ENCODE data around the gene TEX14.

The TEX14 gene

GRCh38 chr17:58641887-58642311, 49.9 kb downstream of the TEX14 start:
- no peak for DNase-seq

GRCh38 chr17:58640202-58640601, 51.6 kb downstream of the TEX14 start:
- DNase-seq, result no peak

GRCh38 chr17:58639681-58640080, 52.2 kb downstream of the TEX14 start:
- no peak for DNase-seq

GRCh38 chr17:58637011-58637570, 54.8 kb downstream of the TEX14 start:
- DNase-seq, result no peak

- no peak for DNase-seq
Observed at GRCh38 chr17:58632324-58633314, 59.2 kb downstream of the TEX14 start.

- peak; percentile 90 for DNase-seq
Observed at GRCh38 chr17:58631523-58632323, 60.1 kb downstream of the TEX14 start.

- no peak for DNase-seq
Observed at GRCh38 chr17:58630883-58631522, 60.8 kb downstream of the TEX14 start.

GRCh38 chr17:58626905-58627304, 64.9 kb downstream of the TEX14 start:
- DNase-seq, result no peak

GRCh38 chr17:58624751-58625150, 67.1 kb downstream of the TEX14 start:
- no peak for DNase-seq

- DNase-seq, result no peak
Observed at GRCh38 chr17:58621174-58621573, 70.7 kb downstream of the TEX14 start.

- DNase-seq, result no peak
Observed at GRCh38 chr17:58618336-58618735, 73.5 kb downstream of the TEX14 start.

- DNase-seq, result no peak
Observed at GRCh38 chr17:58617563-58617962, 74.3 kb downstream of the TEX14 start.

- DNase-seq, result no peak
Observed at GRCh38 chr17:58615768-58616659, 75.8 kb downstream of the TEX14 start.

- no peak for DNase-seq
Observed at GRCh38 chr17:58614859-58615459, 76.9 kb downstream of the TEX14 start.

GRCh38 chr17:58611331-58611730, 80.5 kb downstream of the TEX14 start:
- DNase-seq, result no peak

- DNase-seq, result no peak
Observed at GRCh38 chr17:58606934-58607333, 84.9 kb downstream of the TEX14 start.

- no peak for DNase-seq
Observed at GRCh38 chr17:58605986-58606385, 85.9 kb downstream of the TEX14 start.

- DNase-seq, result no peak
Observed at GRCh38 chr17:58605470-58605869, 86.4 kb downstream of the TEX14 start.

GRCh38 chr17:58601976-58602375, 89.9 kb downstream of the TEX14 start:
- no peak for DNase-seq

GRCh38 chr17:58597371-58597770, 94.5 kb downstream of the TEX14 start:
- no peak for DNase-seq

GRCh38 chr17:58595194-58595792, 96.6 kb downstream of the TEX14 start:
- no peak for DNase-seq

Measured in COR-L47 (cell line).